GM12878 (cell line): ENCODE results near the gene KCNQ1. TPM values are rescaled to one million over a fixed set of nuclear protein-coding genes. Genes with fewer than 3 reads are reported as not detected.

ENCODE experiments used
- ATAC-seq: fragments of 200-7000 bp; cut with Tn5 transposase; 3 replicates; pipeline ENCODE4 v1.9.1; 2020; ENCODE audit warnings: mild to moderate bottlenecking, moderate library complexity
- BruUV-seq: library from RNA; stranded (reverse); fragments of 400-500 nt; replicated peaks from 2 replicates; lab custom pipeline; 2021; lab: Mats Ljungman, UMichigan
- CTCF ChIA-PET: fragments of 300-600 bp; sonication (Branson Sonifier 250); formaldehyde crosslinking; extraction: SDS; loops from one replicate; lab custom pipeline; 2021; ENCODE audit warnings: inconsistent platforms; lab: Yijun Ruan, JAX
- POLR2A ChIA-PET: fragments of 350-600 bp; formaldehyde crosslinking; extraction: SDS; loops from one replicate; lab custom pipeline; 2021; ENCODE audit warnings: inconsistent platforms; lab: Charles Lee
- RAD21 ChIA-PET: fragments of 300-600 bp; sonication (Branson Sonifier 250); formaldehyde crosslinking; loops from one replicate; lab custom pipeline; 2023; ENCODE audit warnings: antibody characterized with exemption; ENCODE audit not compliant: unreplicated experiment; lab: Charles Lee
- SMC1A ChIA-PET: fragments of 300-600 bp; sonication (Branson Sonifier 250); formaldehyde crosslinking; loops from one replicate; lab custom pipeline; 2023; ENCODE audit not compliant: unreplicated experiment, uncharacterized antibody; lab: Charles Lee
- DNase-seq: peaks from one replicate; pipeline ENCODE4 v3.0.0-alpha.2; 2011; ENCODE audit warnings: low read depth, low spot score
- FAIRE-seq: peaks from 3 replicates; lab custom pipeline; 2011; peaks lifted over from hg19 to GRCh38; lab: Jason Lieb, UNC
- H2AFZ ChIP-seq: 2 replicates; pipeline ENCODE4 v1.6.0; 2011; ENCODE audit warnings: low read depth, low read length, control low read depth; ENCODE audit not compliant: control insufficient read depth
- H3K27ac ChIP-seq: 2 replicates; pipeline ENCODE4 v1.5.1; 2011; ENCODE audit warnings: control low read depth; ENCODE audit not compliant: control insufficient read depth, insufficient read depth
- H3K27me3 ChIP-seq, 2 experiments: replicated peaks in 1 of 2; 2 replicates each; pipeline versions ENCODE4 v1.6.0 to v1.6.1; 2011; ENCODE audit warnings: low read length in 1 of 2; ENCODE audit not compliant: control insufficient read depth in 2 of 2, insufficient read depth in 2 of 2
- H3K36me3 ChIP-seq, 2 experiments: 2 replicates each; pipeline ENCODE4 v1.5.1; 2011; ENCODE audit warnings: low read length in 1 of 2; ENCODE audit not compliant: control insufficient read depth in 2 of 2, insufficient read depth in 2 of 2
- H3K4me1 ChIP-seq: 2 replicates; pipeline ENCODE4 v1.6.1; 2011; ENCODE audit warnings: mild to moderate bottlenecking, low read length, moderate library complexity, mixed read lengths; ENCODE audit not compliant: control insufficient read depth, insufficient read depth
- H3K4me2 ChIP-seq: 2 replicates; pipeline ENCODE4 v1.6.0; 2011; ENCODE audit warnings: control low read depth; ENCODE audit not compliant: control insufficient read depth, insufficient read depth
- H3K4me3 ChIP-seq: fragments of 200-600 bp; sonication (generic); 2 replicates; pipeline ENCODE4 v1.5.1; 2016
- H3K79me2 ChIP-seq: 2 replicates; pipeline ENCODE4 v1.6.0; 2011; ENCODE audit warnings: low read length; ENCODE audit not compliant: control insufficient read depth, insufficient read depth
- H3K9ac ChIP-seq: 2 replicates; pipeline ENCODE4 v1.8.0; 2011; ENCODE audit warnings: low read length, control low read depth, mixed read lengths; ENCODE audit not compliant: control insufficient read depth, insufficient read depth
- H3K9me3 ChIP-seq: replicated peaks from 3 replicates; pipeline ENCODE4 v1.5.1; 2011; ENCODE audit warnings: mild to moderate bottlenecking, low read length; ENCODE audit not compliant: control insufficient read depth, insufficient read depth
- H4K20me1 ChIP-seq: 2 replicates; pipeline ENCODE4 v1.6.0; 2011; ENCODE audit not compliant: control insufficient read depth, insufficient read depth
- BMI1 ChIP-seq: fragments of 450-650 bp; IDR thresholded peaks from 2 replicates; pipeline ENCODE4 v1.6.1; 2016; ENCODE audit warnings: mild to moderate bottlenecking, moderate library complexity, borderline replicate concordance
- IKZF1 ChIP-seq: fragments of 450-650 bp; conservative IDR thresholded peaks from 2 replicates; pipeline ENCODE4 v1.6.1; 2017; ENCODE audit warnings: antibody characterized with exemption, mild to moderate bottlenecking
- MEF2B ChIP-seq: fragments of 450-650 bp; IDR thresholded peaks from 2 replicates; pipeline ENCODE4 v1.6.1; 2018; ENCODE audit warnings: mild to moderate bottlenecking, moderate library complexity; ENCODE audit not compliant: partially characterized antibody, poor library complexity, severe bottlenecking
- PAX8 ChIP-seq: fragments of 450-650 bp; IDR thresholded peaks from 2 replicates; pipeline ENCODE4 v1.6.1; 2017; ENCODE audit warnings: mild to moderate bottlenecking, moderate library complexity
- TARDBP ChIP-seq: IDR thresholded peaks from 2 replicates; pipeline ENCODE4 v1.6.1; 2016; ENCODE audit warnings: borderline replicate concordance
- ZNF217 ChIP-seq: fragments of 450-650 bp; IDR thresholded peaks from 2 replicates; pipeline ENCODE4 v1.6.1; 2017; ENCODE audit warnings: antibody characterized with exemption, mild to moderate bottlenecking
- ZSCAN29 ChIP-seq: fragments of 450-650 bp; IDR thresholded peaks from 2 replicates; pipeline ENCODE4 v1.6.1; 2017; ENCODE audit warnings: mild to moderate bottlenecking, moderate library complexity
- WGBS: methylation state at CpG from one replicate; pipeline ENCODE4 v1.1.6; 2016; ENCODE audit warnings: low lambda C conversion rate; ENCODE audit not compliant: insufficient replicate concordance, insufficient coverage; ENCODE audit errors: missing lambda C conversion rate; 5-methylcytosine and 5-hydroxymethylcytosine counted together
- in situ Hi-C: fragments of 300-500 bp; cut with MboI; formaldehyde crosslinking; loops from 9 replicates; pipeline ENCODE4 v1.14.3; 2018; ENCODE audit warnings: mixed read lengths
- intact Hi-C: fragments of 100-400 bp; cut with micrococcal nuclease; formaldehyde crosslinking; loops from one replicate; pipeline ENCODE4 v1.14.2; 2022; ENCODE audit not compliant: unreplicated experiment
- polyA plus RNA-seq, 11 experiments: library from polyadenylated mRNA; depleted of rRNA in 4 of 11; unstranded in 6 of 11; stranded (reverse) in 5 of 11; fragments of >200 nt; fragmentation: Nextera tagmentation in 4 of 11; fragmentation: Illumina TruSeq in 1 of 11; extraction: Ambion mirVana in 4 of 11; extraction: Trizol in 1 of 11; gene quantifications; 1 replicate in 1 of 11; 2 replicates in 10 of 11; pipeline versions ENCODE4 v1.2.1 to v1.2.3, GENCODE V29; 2011 to 2016; ENCODE audit warnings: inconsistent platforms in 2 of 11, missing spikeins in 2 of 11, low read depth in 1 of 11
- total RNA-seq, 4 experiments: library from RNA; depleted of rRNA in 3 of 4; stranded (reverse); fragments of >200 nt in 3 of 4; fragmentation: Illumina TruSeq in 1 of 4; extraction: Trizol in 1 of 4; gene quantifications; 2 replicates each; pipeline versions ENCODE4 v1.2.1 to v1.2.3, GENCODE V29; 2013 to 2021
- TF ChIP-seq, protein P1 (sequence below): fragments of 450-650 bp; IDR thresholded peaks from 2 replicates; pipeline ENCODE4 v1.6.1; 2017; ENCODE audit warnings: borderline replicate concordance

Gene KCNQ1
- total and polyA plus RNA-seq, 10 of the 15 experiments (the other 5 are each of a cell fraction or from before 2014, with no cell fraction given): 0.03 to 0.15 (median 0.12) TPM; not detected in 7

- 58% methylated on average over 22 of the region's 27 CpGs for WGBS
- Histone ChIP-seq H3K27me3 (no peaks in the 10 kb centered on the region), H3K79me2 (no peaks in the 10 kb centered on the region), H3K4me2 (0 out of 2 replicates have a peak overlapping the region, but pooled peaks have one; percentile 11), H4K20me1 (no peaks in the 10 kb centered on the region), H3K36me3 (no peaks in the 10 kb centered on the region), H3K4me3 (no peak overlapping the region), H3K9me3 (no peaks in the 10 kb centered on the region), H2AFZ (no peak overlapping the region), H3K27ac (no peak overlapping the region), H3K9ac (no peak overlapping the region), H3K4me1 (peaks cover 4% of the 10 kb centered on the region; the same call in 1 of the 2 replicates)
- intact Hi-C loops: no loop called here
- ChIA-PET RAD21 (no interaction called here), POLR2A (interaction anchor here (0.6 kb wide), 1 partner anchor 1372 kb away, joined by 3 read pairs; no protein-coding TSS in a partner anchor), CTCF (no interaction called here), SMC1A (no interaction called here)
- in situ Hi-C loops: no loop called here
- no TSS peak for BruUV-seq
- ATAC-seq (no peak), DNase-seq (no peak), FAIRE-seq (no peak)
- TF ChIP-seq TARDBP (no peak), PAX8 (no peak)
Measured at GRCh38 chr11:2777871-2778629, 333.2 kb downstream of the KCNQ1 start.

GRCh38 chr11:2778630-2779498, 334.1 kb downstream of the KCNQ1 start:
- BruUV-seq: no TSS peak
- FAIRE-seq (no peak), DNase-seq (no peak), ATAC-seq (peak; percentile 86)
- peak; percentile 79 for TF ChIP-seq ZSCAN29
- TF ChIP-seq, protein P1, sequence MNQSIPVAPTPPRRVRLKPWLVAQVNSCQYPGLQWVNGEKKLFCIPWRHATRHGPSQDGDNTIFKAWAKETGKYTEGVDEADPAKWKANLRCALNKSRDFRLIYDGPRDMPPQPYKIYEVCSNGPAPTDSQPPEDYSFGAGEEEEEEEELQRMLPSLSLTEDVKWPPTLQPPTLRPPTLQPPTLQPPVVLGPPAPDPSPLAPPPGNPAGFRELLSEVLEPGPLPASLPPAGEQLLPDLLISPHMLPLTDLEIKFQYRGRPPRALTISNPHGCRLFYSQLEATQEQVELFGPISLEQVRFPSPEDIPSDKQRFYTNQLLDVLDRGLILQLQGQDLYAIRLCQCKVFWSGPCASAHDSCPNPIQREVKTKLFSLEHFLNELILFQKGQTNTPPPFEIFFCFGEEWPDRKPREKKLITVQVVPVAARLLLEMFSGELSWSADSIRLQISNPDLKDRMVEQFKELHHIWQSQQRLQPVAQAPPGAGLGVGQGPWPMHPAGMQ: no peak
- TF ChIP-seq IKZF1: peak; percentile 24; the same call in 1 of the 2 replicates
- peak; percentile 55 for TF ChIP-seq MEF2B
- TF ChIP-seq ZNF217: no peak
- peak; percentile 63; the same call in 1 of the 2 replicates for TF ChIP-seq BMI1
- Histone ChIP-seq H3K4me1 (peaks cover 4% of the 10 kb centered on the region; the same call in 1 of the 2 replicates), H3K36me3 (no peaks in the 10 kb centered on the region), H3K27me3 (no peaks in the 10 kb centered on the region), H3K27ac (no peak overlapping the region), H4K20me1 (no peaks in the 10 kb centered on the region), H2AFZ (no peak overlapping the region), H3K79me2 (no peaks in the 10 kb centered on the region), H3K9me3 (no peaks in the 10 kb centered on the region), H3K4me2 (peak overlapping the region; percentile 11; the same call in 1 of the 2 replicates), H3K4me3 (no peak overlapping the region), H3K9ac (no peak overlapping the region)
- ChIA-PET POLR2A (no interaction called here), CTCF (interaction anchor here (1.0 kb wide), 1 partner anchor 109 kb away, joined by 4 read pairs; no protein-coding TSS in a partner anchor), SMC1A (no interaction called here), RAD21 (no interaction called here)
- in situ Hi-C loops (no loop called here), intact Hi-C loops (no loop called here)
- 29% methylated on average over 25 of the region's 28 CpGs for WGBS
